Measurements from ENCODE around the gene CALN1.

DNA sequence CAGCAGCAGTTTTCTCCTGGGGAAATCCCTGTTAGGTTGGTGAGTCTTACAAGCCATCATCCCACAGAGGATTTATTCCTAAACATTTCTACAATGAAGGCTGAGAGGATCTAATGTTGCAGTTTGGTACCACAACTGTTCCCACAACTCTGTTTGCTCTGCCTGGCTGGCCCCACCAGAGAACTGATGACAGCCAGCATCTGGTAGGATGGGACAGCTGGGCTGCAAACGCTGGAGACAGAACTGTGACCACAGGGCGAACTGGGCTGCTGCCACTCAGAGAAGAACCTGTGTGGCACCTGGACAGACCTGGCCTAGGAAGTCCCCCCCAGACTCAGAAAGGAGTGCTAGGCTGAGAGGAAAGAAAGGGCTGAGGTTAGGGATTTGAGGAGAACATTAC is 94.8 kb downstream of the CALN1 start:
- TF ChIP-seq POLR2A (IDR thresholded peaks at IDR 0.05): no peak
- TF ChIP-seq, protein P1, sequence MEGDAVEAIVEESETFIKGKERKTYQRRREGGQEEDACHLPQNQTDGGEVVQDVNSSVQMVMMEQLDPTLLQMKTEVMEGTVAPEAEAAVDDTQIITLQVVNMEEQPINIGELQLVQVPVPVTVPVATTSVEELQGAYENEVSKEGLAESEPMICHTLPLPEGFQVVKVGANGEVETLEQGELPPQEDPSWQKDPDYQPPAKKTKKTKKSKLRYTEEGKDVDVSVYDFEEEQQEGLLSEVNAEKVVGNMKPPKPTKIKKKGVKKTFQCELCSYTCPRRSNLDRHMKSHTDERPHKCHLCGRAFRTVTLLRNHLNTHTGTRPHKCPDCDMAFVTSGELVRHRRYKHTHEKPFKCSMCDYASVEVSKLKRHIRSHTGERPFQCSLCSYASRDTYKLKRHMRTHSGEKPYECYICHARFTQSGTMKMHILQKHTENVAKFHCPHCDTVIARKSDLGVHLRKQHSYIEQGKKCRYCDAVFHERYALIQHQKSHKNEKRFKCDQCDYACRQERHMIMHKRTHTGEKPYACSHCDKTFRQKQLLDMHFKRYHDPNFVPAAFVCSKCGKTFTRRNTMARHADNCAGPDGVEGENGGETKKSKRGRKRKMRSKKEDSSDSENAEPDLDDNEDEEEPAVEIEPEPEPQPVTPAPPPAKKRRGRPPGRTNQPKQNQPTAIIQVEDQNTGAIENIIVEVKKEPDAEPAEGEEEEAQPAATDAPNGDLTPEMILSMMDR (IDR thresholded peaks at IDR 0.05): no peak
